ENCODE results near the gene EGLN3.

The EGLN3 gene

DNA sequence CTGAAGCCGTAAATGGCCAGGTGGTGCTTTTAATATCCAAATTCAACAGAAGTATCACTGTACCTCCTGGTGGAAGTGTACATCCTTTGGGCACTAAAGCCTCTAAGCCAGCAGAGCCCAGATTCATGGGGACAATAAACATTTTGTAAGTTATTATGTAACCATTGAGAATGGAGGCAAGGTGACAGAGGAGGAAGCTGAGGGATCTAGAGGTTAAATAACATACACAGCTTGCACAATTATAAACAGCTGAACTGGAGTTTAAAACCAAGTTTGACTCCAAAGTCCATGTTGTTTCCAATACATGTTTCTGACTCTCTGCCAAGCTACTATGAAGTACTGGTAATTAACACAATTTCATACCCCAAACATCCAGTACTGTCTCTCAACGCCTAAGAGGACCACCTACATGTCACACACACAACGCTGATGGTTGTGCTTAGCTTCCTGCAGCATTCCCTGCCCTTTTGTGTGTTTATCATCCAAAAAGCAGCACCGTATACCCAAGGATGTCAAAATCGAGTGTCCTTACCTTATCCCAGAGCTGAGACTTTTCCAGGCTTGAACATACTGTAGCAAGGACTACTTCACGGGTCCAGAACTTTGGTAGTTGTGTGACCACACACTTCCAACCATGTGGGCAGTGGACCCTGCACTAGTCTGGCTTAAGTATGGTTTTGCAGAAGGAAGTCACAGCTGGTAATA is 41.3 kb downstream of the EGLN3 start:
- no peak for DNase-seq

DNA sequence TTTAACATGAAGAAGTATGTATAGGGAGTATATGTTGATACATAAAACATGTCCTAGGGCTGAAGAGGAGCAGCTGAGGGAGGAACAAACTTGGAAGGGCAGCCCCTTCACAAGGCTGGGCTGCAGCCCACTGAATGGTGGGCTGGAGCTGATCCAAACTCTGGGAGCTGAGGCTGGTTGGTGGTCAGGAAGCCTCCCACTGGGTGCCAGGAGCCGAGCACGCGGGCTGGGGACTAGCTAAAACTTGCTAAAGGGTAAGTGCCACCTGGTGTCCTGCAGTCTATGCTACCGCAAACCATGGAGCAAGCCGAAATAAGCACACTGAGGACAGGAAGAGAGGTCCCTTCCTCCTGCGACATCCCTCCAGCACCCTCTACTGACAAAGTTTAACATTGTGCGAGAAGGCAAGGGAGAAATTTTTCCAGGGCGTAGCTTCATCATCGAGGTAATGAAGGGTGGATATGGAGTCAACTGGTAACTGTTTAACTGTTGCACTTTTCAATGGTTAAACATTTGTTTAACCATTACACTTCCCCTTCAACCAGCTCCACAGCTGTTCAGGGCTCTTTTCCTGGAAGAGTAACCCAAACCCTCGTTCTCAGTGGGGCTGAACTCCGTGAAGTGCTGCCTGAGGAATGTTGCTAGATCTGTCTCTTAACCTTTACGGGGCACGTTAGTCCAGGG is 42.2 kb downstream of the EGLN3 start:
- DNase-seq: no peak

DNA sequence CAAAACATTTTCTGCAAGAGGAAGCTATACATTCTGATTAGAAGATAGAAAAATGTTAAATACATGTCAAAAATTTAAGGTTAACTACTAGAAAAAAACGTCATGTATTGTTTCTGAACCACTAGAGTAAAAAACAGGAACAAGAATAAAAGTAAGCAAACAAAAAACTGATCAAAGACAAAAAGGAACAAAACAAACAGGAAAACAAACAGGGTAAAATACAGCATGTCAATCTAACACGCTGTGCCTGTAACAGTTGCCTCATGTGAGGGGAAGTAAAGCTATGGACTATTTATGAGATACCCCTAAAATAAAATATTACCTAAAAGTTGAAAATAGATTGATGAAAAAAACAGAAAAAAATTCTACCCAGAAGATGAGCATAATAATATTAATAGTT is 43.9 kb downstream of the EGLN3 start:
- DNase-seq: no peak

DNA sequence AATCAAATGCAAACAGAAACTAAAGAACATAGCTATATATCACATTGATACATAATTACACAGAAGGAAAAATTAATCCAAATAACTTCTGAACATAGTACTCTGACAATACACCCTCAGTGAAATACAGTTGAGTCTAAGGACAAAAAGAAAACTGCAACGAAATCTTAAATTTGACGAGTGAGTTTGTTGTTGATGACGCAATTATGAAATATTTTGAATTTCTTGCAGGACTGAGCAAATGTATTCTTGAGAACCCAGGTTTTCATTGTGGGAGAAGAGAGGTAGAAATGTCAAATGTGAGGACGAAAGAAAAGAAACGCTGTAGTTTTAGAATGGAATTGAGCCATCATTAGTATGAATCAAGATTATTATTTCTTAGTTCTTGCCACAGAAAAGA is 46.3 kb downstream of the EGLN3 start:
- no peak for DNase-seq

DNA sequence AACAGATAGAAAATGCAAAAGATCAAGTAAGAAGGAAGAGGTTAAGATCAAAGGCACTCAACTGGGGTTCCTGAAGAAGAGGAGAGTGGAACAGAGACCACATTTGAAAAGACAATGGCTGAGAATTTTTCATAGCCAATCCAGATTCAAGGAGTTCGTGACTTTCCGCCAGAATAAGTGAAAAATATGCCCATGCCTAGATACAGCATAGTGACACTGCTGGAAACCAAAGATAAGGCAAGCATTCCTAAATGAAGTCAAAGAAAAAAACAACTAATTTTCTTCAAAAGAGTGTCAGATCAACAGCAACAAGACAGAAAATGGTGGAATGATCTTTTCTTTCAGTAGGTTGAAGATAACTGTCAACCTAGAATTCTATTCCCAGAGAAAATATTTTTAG is 47.5 kb downstream of the EGLN3 start:
- DNase-seq: no peak

DNA sequence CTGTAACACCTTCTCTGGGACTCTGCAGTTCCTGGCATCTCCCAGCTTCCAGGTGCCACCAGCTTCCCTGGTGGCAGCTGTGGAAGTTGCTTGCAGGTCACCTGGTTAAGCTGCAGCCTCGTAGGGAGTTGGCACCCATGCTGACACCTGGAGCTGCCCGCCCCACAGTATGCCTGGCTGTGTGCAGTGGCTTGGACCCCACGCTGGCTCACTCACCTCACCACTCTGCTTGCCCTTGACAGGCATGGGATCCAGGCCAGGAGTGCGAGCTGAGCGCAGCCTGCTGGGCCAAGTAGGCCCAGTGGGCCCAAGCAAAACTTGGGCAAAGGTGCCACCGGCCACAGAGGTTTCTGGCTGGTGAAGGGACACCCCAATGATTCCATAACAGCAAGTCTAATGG is 48.5 kb downstream of the EGLN3 start:
- no peak for DNase-seq

DNA sequence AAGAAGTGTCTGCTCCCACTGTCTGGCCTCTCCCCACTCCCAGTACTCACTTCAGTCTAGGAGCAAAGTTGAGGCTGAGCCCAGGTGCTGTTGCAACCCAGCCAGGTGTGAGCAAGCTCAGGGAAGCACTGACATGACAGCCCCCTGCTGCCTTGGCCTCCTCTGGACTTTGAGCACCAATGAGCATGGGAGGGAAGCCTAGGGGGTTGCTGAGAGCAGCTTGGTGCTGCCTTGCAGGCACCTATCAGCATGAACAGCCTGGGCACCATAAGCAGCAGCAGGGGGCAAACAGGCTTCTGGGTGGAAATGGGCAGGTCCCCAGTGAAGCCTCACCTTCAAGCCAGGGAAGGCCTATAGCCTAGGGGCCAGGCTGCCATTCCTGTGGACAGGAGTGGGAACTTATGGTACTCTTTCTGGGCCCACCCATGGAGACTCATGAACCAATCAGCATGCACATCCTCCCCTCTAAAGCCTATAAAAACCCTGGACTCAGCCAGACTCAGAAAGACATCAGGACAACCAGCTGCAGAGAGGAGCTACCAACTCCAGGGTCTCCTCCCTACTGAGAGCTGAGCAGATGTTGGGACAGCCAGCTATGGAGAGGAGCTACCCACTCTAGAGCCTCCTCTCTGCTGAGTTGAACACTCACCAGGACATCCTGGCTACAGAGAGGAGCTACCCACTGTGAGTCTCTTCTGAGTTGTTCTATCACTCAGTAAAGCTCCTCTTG is 49.3 kb downstream of the EGLN3 start:
- DNase-seq: no peak

DNA sequence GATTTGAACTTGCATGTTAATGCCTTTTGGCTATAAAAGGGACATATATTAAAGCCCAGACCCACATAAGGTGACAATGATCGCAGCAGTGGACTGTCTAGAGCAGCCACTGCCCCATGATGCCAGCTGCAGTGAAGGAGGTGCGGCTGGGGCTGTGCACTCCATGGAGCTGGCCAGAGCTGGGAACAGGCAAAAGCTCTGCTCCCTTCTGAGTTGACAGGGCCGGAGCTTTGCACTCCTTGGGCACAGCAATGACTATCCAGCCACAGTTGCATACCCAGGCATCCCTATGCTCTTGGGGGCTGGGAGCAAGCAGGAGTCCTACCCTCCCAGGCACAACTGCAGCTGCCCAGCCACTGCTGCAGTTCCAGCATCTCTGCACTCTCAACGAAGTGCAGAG is 50.2 kb downstream of the EGLN3 start:
- DNase-seq: no peak

DNA sequence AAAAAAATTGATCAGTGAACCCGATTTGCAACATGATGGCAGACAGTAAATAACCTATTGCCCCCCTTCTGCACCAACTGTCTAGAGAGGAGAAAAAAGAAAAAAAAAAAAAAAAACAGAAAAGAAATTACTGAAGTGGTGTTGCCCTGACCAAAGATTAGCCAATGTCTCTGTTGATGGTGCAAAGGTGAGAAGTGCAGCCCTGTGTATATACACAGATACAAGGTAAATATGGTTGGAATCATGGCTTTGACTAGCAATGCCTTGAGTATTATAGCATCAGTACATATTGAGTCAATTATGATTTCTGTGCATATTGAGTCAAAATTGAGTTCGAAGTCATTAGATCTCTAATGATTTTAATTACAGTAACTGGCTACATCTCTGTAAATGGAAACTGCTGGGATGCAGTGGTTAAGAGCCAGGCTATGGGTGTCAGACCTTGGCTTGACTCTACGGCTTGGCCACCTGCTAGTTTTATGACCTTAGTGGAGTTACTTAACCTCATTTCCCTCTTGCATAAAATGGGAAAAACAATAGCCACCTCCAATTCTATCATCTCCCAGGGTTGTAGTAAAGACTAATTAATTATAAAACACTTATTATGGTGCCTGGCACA is 51.0 kb downstream of the EGLN3 start:
- DNase-seq: no peak

DNA sequence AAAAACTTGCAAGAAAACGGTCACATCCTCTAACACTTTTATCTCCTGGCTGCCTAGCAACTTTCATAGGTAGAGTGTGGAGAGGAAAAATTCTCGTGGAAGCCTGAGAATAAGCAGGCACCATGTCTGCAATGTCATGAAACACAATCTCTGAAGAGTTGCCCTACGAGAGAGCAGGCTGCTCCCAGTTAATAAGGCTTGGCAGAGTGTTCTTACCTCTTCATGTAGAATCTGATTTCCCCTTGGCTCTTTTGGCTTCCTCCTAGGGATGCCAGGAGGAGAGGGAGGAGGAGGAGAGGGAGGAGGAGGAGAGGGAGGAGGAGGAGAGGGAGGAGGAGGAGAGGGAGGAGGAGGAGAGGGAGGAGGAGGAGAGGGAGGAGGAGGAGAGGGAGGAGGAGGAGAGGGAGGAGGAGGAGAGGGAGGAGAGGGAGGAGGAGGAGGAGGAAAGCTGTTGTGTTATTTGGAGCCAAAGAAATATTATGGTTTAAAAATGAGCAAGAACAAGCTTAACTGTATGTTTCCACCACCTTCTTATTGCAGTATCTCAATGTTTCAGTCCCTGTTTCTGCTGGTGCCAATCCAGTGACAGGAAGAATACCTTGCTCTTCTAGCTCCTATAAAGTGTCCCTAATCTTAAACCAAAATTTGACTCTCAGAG is 52.9 kb downstream of the EGLN3 start:
- no peak for DNase-seq

DNA sequence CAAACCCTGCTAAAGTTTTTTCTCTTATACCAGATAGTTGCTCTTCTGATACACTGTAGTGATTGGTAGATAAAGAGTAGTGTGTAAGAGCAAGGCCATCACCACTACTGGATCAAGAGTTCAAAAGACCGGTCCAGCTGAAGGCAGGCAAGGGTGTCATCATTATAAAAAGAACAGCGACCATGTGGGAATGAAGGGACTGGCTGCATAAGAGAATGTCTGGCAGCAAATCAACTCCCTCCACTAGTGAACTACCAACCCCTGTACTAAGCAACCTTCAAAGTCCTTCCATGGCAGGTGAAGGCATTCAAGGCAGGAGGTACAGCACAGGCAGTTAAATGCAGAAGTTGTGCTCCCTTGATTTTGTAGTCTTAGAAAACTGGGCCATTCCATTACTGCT is 53.5 kb downstream of the EGLN3 start:
- DNase-seq: no peak

DNA sequence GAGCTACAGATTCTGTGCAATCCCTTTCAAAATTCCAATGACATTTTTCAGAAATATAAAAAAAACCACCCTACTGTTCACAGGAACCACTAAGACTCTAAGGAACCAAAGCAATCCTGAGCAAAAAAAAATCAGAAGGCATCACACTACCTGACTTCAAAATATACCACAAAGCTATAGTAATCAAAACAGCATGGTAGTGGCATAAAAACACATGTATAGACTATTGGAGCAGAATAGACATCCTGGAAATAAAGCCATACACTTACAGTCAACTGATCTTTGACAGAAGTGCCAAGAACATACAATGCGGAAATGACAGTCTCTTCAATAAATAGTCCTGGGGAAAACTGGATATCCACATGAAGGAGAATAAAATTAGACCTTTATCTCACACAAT is 56.5 kb downstream of the EGLN3 start:
- DNase-seq: no peak

DNA sequence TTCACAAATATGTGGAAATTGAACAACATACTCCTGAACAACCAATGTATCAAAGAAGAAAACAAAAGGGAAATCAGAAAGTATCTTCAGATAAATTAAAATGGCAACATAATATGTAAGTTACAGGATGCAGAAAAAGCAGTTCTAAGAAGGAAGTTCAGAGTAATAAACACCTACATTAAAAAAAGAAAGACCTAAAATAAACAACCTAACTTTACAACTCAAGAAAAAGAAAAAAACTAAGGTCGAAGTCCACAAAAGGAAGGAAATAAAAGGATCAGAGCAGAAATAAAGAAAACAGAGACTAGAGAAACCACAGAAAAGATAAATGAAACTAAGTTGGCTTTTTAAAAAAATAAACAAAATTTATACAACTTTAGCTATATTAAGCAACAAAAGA is 59.2 kb downstream of the EGLN3 start:
- no peak for DNase-seq

DNA sequence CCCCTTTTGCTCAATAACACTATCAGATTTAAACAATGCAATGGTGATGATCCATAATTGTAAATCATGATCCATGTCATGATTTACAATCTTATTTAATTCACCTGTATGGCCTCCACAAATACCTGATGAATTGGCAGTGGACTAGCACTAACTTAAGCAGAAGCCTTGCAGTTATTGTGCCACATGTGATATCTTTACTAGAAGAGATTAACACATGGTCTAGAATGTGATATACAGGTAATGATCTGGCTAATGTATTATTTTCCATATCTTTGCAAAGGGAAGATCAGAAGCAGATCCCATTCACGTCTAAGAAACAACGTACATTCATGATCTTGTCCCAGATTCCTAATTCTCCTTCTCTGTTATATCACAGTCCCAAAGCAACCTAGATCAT is 66.0 kb downstream of the EGLN3 start:
- no peak for DNase-seq

DNA sequence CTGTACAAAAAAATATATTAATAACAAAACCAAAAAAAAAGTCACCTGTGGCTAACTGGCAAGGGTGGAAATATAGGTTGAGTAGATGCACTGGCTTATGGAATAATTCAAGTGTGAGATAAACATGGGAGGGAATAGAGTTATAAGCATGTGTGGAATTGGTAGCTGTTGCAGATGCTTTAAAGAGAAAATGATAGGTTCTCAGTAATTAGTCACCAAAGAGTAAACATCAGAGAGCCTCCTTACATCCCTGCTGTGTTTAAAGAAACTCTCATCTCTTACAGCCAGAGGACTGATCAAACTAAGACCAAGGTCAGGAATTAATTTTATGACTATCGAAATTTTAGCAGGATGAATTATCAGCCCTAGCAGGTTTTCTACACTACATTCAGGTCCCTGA is 70.5 kb downstream of the EGLN3 start:
- DNase-seq: no peak

DNA sequence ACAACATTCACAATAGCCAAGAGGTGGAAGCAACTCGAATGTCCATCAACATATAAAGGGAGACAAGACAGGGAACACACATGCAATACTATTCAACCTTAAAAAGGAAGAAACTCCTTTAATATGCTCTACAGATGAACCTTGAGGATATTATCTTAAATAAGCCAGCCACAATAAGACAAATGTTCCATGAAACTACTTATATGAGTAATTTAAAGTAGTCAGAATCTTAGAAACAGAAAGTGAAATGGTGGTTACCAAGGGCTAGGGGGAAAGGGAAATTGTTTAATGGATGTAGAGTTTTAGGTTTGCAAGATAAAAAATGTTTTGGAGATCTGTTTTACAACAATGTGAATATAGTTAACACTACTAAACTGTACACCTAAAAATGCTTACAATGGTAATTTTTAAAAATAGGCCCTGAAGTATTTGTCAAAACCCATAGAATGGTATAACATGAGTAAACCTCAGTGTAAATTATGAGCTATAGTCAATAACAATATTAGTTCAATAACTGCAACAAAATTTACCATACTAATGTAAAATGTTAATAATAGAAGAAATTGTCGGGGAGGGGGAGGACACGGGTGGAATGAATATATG is 71.1 kb downstream of the EGLN3 start:
- no peak for DNase-seq

DNA sequence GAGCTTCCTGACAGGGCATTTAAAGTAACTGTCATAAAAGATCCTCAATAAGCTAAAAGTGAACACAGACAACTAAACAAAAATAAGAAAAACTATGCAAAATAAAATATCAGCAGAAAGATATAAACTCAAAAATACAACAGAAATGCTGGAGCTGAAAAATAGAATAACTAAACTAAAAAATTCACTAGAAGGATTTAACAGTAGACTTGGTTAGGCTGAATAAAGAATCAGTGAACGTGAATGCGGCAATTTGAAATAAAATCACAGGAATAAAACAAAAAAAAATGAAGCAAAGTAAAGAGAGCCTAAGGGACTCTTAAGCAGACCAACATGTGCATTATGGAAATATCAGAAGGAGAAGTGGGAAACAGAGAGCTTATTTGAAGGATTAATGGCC is 74.6 kb downstream of the EGLN3 start:
- no peak for DNase-seq
